K562 (cell line): ENCODE measurements around the gene SDR39U1. TPM values are rescaled to one million over a fixed set of nuclear protein-coding genes. Genes with fewer than 3 reads are reported as not detected.
A peak's percentile ranks its signal among the peaks of the same experiment; 100 is the strongest.

Experiments used
- BRD9 ChIP-seq: fragments of 450-650 bp; IDR thresholded peaks from 2 replicates; pipeline ENCODE4 v1.6.1; 2018; ENCODE audit warnings: low read depth; ENCODE audit not compliant: partially characterized antibody
- GTF2A2 ChIP-seq: IDR thresholded peaks from 2 replicates; pipeline ENCODE4 v1.6.1; 2016; ENCODE audit warnings: mild to moderate bottlenecking, missing genetic modification characterization, missing compliant biosample characterization
- HDGF ChIP-seq: fragments of 450-650 bp; IDR thresholded peaks from 2 replicates; pipeline ENCODE4 v1.6.1; 2016
- HIVEP1 ChIP-seq: fragments of 250-450 bp; sonication (Bioruptor Pico); IDR thresholded peaks from 2 replicates; pipeline ENCODE4 v1.4.0; 2020; ENCODE audit warnings: mild to moderate bottlenecking
- NR1H2 ChIP-seq: sonication (generic); formaldehyde crosslinking; IDR thresholded peaks from 2 replicates; pipeline ENCODE4 v1.4.0; 2020; ENCODE audit warnings: mild to moderate bottlenecking, missing genetic modification reagents
- POU5F1 ChIP-seq: fragments of 150-350 bp; IDR thresholded peaks from 2 replicates; pipeline ENCODE4 v1.6.1; 2014; ENCODE audit warnings: borderline replicate concordance, low read length, low read depth, mild to moderate bottlenecking; ENCODE audit not compliant: partially characterized antibody
- RAD21 ChIP-seq, 2 experiments: fragments of 250-450 bp in 1 of 2; fragments of 450-650 bp in 1 of 2; sonication (Bioruptor Pico) in 1 of 2; formaldehyde crosslinking in 1 of 2; IDR thresholded peaks in 1 of 2; conservative IDR thresholded peaks in 1 of 2; 2 replicates each; pipeline versions ENCODE4 v1.4.0 to v1.8.0; 2020 to 2022; ENCODE audit warnings: mild to moderate bottlenecking in 2 of 2, moderate library complexity in 1 of 2
- RB1 ChIP-seq: fragments of 450-650 bp; IDR thresholded peaks from 2 replicates; pipeline ENCODE4 v1.6.1; 2017; ENCODE audit warnings: low read depth, mild to moderate bottlenecking
- RBM15 ChIP-seq: fragments of 200-400 bp; formaldehyde crosslinking; IDR thresholded peaks from 2 replicates; pipeline ENCODE4 v1.6.1; 2018; ENCODE audit warnings: mild to moderate bottlenecking, low read length, moderate library complexity; ENCODE audit not compliant: insufficient read depth
- RBM34 ChIP-seq: fragments of 200-400 bp; formaldehyde crosslinking; IDR thresholded peaks from 2 replicates; pipeline ENCODE4 v1.6.1; 2018; ENCODE audit warnings: low read length, borderline replicate concordance; ENCODE audit not compliant: insufficient read depth
- SMAD1 ChIP-seq: fragments of 150-350 bp; IDR thresholded peaks from 2 replicates; pipeline ENCODE4 v1.6.1; 2014; ENCODE audit warnings: low read length, low read depth; ENCODE audit not compliant: partially characterized antibody
- SRSF3 ChIP-seq: fragments of 200-400 bp; formaldehyde crosslinking; IDR thresholded peaks from 2 replicates; pipeline ENCODE4 v1.6.1; 2016; ENCODE audit warnings: mild to moderate bottlenecking, low read length, moderate library complexity; ENCODE audit not compliant: insufficient read depth
- TAF1 ChIP-seq: IDR thresholded peaks from 2 replicates; pipeline ENCODE4 v1.6.1; 2011; ENCODE audit warnings: mild to moderate bottlenecking, low read length, moderate library complexity; ENCODE audit not compliant: insufficient read depth, control insufficient read depth, severe bottlenecking; ENCODE audit errors: extremely low read depth
- TAF9B ChIP-seq: fragments of 450-650 bp; IDR thresholded peaks from 2 replicates; pipeline ENCODE4 v1.6.1; 2018; ENCODE audit warnings: mild to moderate bottlenecking; ENCODE audit not compliant: partially characterized antibody
- XRCC5 ChIP-seq: fragments of 200-400 bp; formaldehyde crosslinking; IDR thresholded peaks from 2 replicates; pipeline ENCODE4 v1.6.1; 2017; ENCODE audit warnings: low read depth, mild to moderate bottlenecking, low read length
- ZBTB7A ChIP-seq: IDR thresholded peaks from 2 replicates; pipeline ENCODE4 v1.6.1; 2011; ENCODE audit warnings: low read depth, mild to moderate bottlenecking, low read length, moderate library complexity, borderline replicate concordance; ENCODE audit not compliant: control insufficient read depth
- ZNF766 ChIP-seq: fragments of 200-800 bp; sonication (Bioruptor generic); conservative IDR thresholded peaks from 2 replicates; pipeline ENCODE4 v1.6.1; 2016; ENCODE audit warnings: missing genetic modification characterization, missing compliant biosample characterization
- polyA plus RNA-seq, 8 experiments: library from polyadenylated mRNA; depleted of rRNA in 4 of 8; stranded (reverse) in 5 of 8; unstranded in 3 of 8; fragments of >200 nt; fragmentation: Nextera tagmentation in 2 of 8; fragmentation: Illumina TruSeq in 1 of 8; extraction: Ambion mirVana in 2 of 8; extraction: Trizol in 1 of 8; gene quantifications; 2 replicates each; pipeline versions ENCODE4 v1.2.1 to v1.2.3, GENCODE V29; 2011 to 2014; ENCODE audit warnings: inconsistent platforms in 1 of 8, missing spikeins in 1 of 8
- total RNA-seq, 7 experiments: library from RNA; depleted of rRNA in 6 of 7; stranded (reverse); fragments of >200 nt in 6 of 7; fragmentation: Illumina TruSeq in 2 of 7; extraction: Trizol in 2 of 7; gene quantifications; 2 replicates each; pipeline versions ENCODE4 v1.2.1 to v1.2.3, GENCODE V29; 2011 to 2021; ENCODE audit warnings: low replicate concordance in 1 of 7
- TF ChIP-seq, protein P1 (sequence below): fragments of 450-650 bp; formaldehyde crosslinking; IDR thresholded peaks from 2 replicates; pipeline ENCODE4 v1.4.0; 2020; ENCODE audit warnings: mild to moderate bottlenecking, moderate library complexity
- TF ChIP-seq, protein P2 (sequence below), 3 experiments: fragments of 200-800 bp in 1 of 3; fragments of 250-450 bp in 1 of 3; fragments of 450-650 bp in 1 of 3; sonication (Bioruptor Pico) in 1 of 3; sonication (Bioruptor generic) in 1 of 3; formaldehyde crosslinking in 1 of 3; IDR thresholded peaks; 2 replicates each; pipeline versions ENCODE4 v1.6.1 to v1.8.0; 2016 to 2022; ENCODE audit warnings: mild to moderate bottlenecking in 2 of 3, missing genetic modification characterization in 2 of 3, missing compliant biosample characterization in 1 of 3, moderate library complexity in 1 of 3
- TF ChIP-seq, protein P3 (sequence below): sonication (generic); formaldehyde crosslinking; IDR thresholded peaks from 2 replicates; pipeline ENCODE4 v1.8.0; 2022; ENCODE audit warnings: mild to moderate bottlenecking, missing genetic modification reagents
- TF ChIP-seq, protein P4 (sequence below), 2 experiments: fragments of 450-650 bp in 1 of 2; sonication (generic) in 1 of 2; formaldehyde crosslinking; conservative IDR thresholded peaks; 2 replicates each; pipeline versions ENCODE4 v1.4.0 to v1.8.1; 2020 to 2022; ENCODE audit warnings: mild to moderate bottlenecking in 1 of 2, missing genetic modification reagents in 1 of 2

SDR39U1 gene
- total and polyA plus RNA-seq, 9 of the 15 experiments (the other 6 are each of a cell fraction or from before 2014, with no cell fraction given) = 10.4 to 56.1 (median 19.8) TPM

DNA sequence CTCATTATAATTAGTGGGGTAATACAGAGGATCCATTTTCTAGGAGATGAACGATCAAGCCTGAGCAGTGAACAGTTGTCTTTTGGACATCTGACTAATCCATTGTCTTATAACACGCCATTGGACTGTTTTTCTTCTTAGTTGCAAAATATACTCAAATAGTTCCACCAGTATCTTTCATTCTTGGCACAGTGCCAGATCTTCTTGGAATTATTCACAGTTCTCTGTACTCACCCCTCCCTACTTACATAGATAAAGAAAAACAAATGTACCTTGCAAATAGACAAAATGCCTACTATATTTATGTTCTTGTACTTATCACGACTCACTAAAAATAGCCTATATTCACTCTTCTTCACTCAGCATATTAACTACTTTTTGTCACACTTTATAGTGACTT lies 16.9 kb downstream of the SDR39U1 start (continued):
- TF ChIP-seq, protein P1, sequence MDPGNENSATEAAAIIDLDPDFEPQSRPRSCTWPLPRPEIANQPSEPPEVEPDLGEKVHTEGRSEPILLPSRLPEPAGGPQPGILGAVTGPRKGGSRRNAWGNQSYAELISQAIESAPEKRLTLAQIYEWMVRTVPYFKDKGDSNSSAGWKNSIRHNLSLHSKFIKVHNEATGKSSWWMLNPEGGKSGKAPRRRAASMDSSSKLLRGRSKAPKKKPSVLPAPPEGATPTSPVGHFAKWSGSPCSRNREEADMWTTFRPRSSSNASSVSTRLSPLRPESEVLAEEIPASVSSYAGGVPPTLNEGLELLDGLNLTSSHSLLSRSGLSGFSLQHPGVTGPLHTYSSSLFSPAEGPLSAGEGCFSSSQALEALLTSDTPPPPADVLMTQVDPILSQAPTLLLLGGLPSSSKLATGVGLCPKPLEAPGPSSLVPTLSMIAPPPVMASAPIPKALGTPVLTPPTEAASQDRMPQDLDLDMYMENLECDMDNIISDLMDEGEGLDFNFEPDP (CRISPR knock-in tag) = no peak
- TF ChIP-seq RBM34 (no peak), POU5F1 (no peak), RAD21 (CRISPR knock-in tag; conservative IDR thresholded peaks at IDR 0.05 in 1 of 2, IDR thresholded peaks at IDR 0.05 in 1 of 2) (peak in 1 of 2 experiments; percentile 86; a peak in 2 of 4 replicates), SRSF3 (no peak), SMAD1 (peak; percentile 100), XRCC5 (no peak), ZNF766 (no peak), GTF2A2 (no peak), HIVEP1 (no peak), NR1H2 (CRISPR knock-in tag) (no peak), HDGF (no peak), ZBTB7A (no peak), TAF1 (no peak), TAF9B (peak; percentile 15), RBM15 (no peak), BRD9 (no peak), RB1 (no peak)
- TF ChIP-seq, protein P2, sequence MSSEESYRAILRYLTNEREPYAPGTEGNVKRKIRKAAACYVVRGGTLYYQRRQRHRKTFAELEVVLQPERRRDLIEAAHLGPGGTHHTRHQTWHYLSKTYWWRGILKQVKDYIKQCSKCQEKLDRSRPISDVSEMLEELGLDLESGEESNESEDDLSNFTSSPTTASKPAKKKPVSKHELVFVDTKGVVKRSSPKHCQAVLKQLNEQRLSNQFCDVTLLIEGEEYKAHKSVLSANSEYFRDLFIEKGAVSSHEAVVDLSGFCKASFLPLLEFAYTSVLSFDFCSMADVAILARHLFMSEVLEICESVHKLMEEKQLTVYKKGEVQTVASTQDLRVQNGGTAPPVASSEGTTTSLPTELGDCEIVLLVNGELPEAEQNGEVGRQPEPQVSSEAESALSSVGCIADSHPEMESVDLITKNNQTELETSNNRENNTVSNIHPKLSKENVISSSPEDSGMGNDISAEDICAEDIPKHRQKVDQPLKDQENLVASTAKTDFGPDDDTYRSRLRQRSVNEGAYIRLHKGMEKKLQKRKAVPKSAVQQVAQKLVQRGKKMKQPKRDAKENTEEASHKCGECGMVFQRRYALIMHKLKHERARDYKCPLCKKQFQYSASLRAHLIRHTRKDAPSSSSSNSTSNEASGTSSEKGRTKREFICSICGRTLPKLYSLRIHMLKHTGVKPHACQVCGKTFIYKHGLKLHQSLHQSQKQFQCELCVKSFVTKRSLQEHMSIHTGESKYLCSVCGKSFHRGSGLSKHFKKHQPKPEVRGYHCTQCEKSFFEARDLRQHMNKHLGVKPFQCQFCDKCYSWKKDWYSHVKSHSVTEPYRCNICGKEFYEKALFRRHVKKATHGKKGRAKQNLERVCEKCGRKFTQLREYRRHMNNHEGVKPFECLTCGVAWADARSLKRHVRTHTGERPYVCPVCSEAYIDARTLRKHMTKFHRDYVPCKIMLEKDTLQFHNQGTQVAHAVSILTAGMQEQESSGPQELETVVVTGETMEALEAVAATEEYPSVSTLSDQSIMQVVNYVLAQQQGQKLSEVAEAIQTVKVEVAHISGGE (CRISPR knock-in tag; IDR thresholded peaks at IDR 0.05) = no peak
- TF ChIP-seq, protein P3, sequence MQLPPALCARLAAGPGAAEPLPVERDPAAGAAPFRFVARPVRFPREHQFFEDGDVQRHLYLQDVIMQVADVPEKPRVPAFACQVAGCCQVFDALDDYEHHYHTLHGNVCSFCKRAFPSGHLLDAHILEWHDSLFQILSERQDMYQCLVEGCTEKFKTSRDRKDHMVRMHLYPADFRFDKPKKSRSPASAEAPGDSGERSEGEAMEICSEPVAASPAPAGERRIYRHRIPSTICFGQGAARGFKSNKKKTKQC = no peak
- TF ChIP-seq, protein P4, sequence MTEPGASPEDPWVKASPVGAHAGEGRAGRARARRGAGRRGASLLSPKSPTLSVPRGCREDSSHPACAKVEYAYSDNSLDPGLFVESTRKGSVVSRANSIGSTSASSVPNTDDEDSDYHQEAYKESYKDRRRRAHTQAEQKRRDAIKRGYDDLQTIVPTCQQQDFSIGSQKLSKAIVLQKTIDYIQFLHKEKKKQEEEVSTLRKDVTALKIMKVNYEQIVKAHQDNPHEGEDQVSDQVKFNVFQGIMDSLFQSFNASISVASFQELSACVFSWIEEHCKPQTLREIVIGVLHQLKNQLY (CRISPR knock-in tag; conservative IDR thresholded peaks at IDR 0.05) = no peak
